ENCODE data around the gene BSN. TPM values are rescaled to one million over a fixed set of nuclear protein-coding genes. Genes with fewer than 3 reads are reported as not detected.

BSN gene
- total and polyA plus RNA-seq, 7 donors = under 0.01 to 0.81 (median 0.61) TPM; not detected in 1

- no peak overlapping the region for H3K27ac ChIP-seq
- no peaks in the 10 kb centered on the region for H3K9me3 ChIP-seq
- no peak for DNase-seq
- H3K36me3 ChIP-seq = peaks cover 0 to 71% (median 29%) of the 10 kb centered on the region in 4 donors
- H3K4me1 ChIP-seq = peaks cover 0 to 2% (median 0%) of the 10 kb centered on the region in 4 donors
- TF ChIP-seq EP300 (IDR thresholded peaks at IDR 0.05) = no peak
- WGBS, 2 donors = 96 to 97% methylated on average over 8 of the region's 8 CpGs
- H3K27me3 ChIP-seq = no peaks in the 10 kb centered on the region
- H3K4me3 ChIP-seq = no peak overlapping the region
- intact Hi-C loops (cut with DNase I) = loop anchor here (5.0 kb wide), 1 partner anchor 198 kb away; the partner anchor contains the start of gene MST1R
Measured at GRCh38 chr3:49704629-49705028, 150.4 kb downstream of the BSN start.

GRCh38 chr3:49705390-49705960 lies 151.2 kb downstream of the BSN start:
- Histone ChIP-seq H3K27ac (no peak overlapping the region), H3K4me1 (peaks cover 0 to 2% (median 0%) of the 10 kb centered on the region in 4 donors), H3K4me3 (no peak overlapping the region), H3K9me3 (no peaks in the 10 kb centered on the region), H3K36me3 (peaks cover 0 to 62% (median 24%) of the 10 kb centered on the region in 4 donors), H3K27me3 (no peaks in the 10 kb centered on the region)
- intact Hi-C loops (cut with DNase I) = no loop called here
- TF ChIP-seq CTCF (IDR thresholded peaks at IDR 0.05) (no peak), POLR2A (IDR thresholded peaks at IDR 0.05) (no peak), POLR2AphosphoS5 (IDR thresholded peaks at IDR 0.05) (no peak), EP300 (IDR thresholded peaks at IDR 0.05) (no peak)
- no peak for DNase-seq
- WGBS, 2 donors = 96% methylated on average over 17 of the region's 17 CpGs

GRCh38 chr3:49706456-49707112 lies 152.3 kb downstream of the BSN start:
- intact Hi-C loops (cut with DNase I) = no loop called here
- no peak for DNase-seq
- H3K27me3 ChIP-seq = no peaks in the 10 kb centered on the region
- no peak overlapping the region for H3K4me3 ChIP-seq
- WGBS, 2 donors = 89 to 93% methylated on average over 9 of the region's 9 CpGs
- H3K4me1 ChIP-seq = peaks cover 0 to 2% (median 0%) of the 10 kb centered on the region in 4 donors
- H3K9me3 ChIP-seq = no peaks in the 10 kb centered on the region
- no peak for TF ChIP-seq POLR2A (IDR thresholded peaks at IDR 0.05)
- TF ChIP-seq EP300 (IDR thresholded peaks at IDR 0.05) = no peak
- no peak for TF ChIP-seq POLR2AphosphoS5 (IDR thresholded peaks at IDR 0.05)
- TF ChIP-seq CTCF (IDR thresholded peaks at IDR 0.05) = no peak
- H3K27ac ChIP-seq = no peak overlapping the region
- peaks cover 0 to 61% (median 17%) of the 10 kb centered on the region in 4 donors for H3K36me3 ChIP-seq

GRCh38 chr3:49707113-49707480 lies 152.8 kb downstream of the BSN start:
- 83 to 87% methylated on average over 4 of the region's 4 CpGs for WGBS, 2 donors
- Histone ChIP-seq H3K4me1 (peaks cover 0 to 2% (median 0%) of the 10 kb centered on the region in 4 donors), H3K4me3 (no peak overlapping the region), H3K27me3 (no peaks in the 10 kb centered on the region), H3K9me3 (no peaks in the 10 kb centered on the region), H3K36me3 (peaks cover 0 to 56% (median 14%) of the 10 kb centered on the region in 4 donors), H3K27ac (no peak overlapping the region)
- no peak for TF ChIP-seq POLR2A (IDR thresholded peaks at IDR 0.05)
- TF ChIP-seq EP300 (IDR thresholded peaks at IDR 0.05) = no peak
- no peak for TF ChIP-seq CTCF (IDR thresholded peaks at IDR 0.05)
- TF ChIP-seq POLR2AphosphoS5 (IDR thresholded peaks at IDR 0.05) = no peak
- no peak for DNase-seq
- intact Hi-C loops (cut with DNase I) = no loop called here

- no peak overlapping the region for H3K4me3 ChIP-seq
- H3K9me3 ChIP-seq = no peaks in the 10 kb centered on the region
- no peaks in the 10 kb centered on the region for H3K27me3 ChIP-seq
- no peak for DNase-seq
- peaks cover 0 to 47% (median 5%) of the 10 kb centered on the region in 4 donors for H3K36me3 ChIP-seq
- no peaks in the 10 kb centered on the region for H3K4me1 ChIP-seq
- 91 to 98% methylated on average over 8 of the region's 8 CpGs for WGBS, 2 donors
- H3K27ac ChIP-seq = no peak overlapping the region
- no peak for TF ChIP-seq POLR2A (IDR thresholded peaks at IDR 0.05)
- no peak for TF ChIP-seq CTCF (IDR thresholded peaks at IDR 0.05)
- intact Hi-C loops (cut with DNase I) = no loop called here
Measured at GRCh38 chr3:49709852-49710251, 155.6 kb downstream of the BSN start.
